ENCODE data around the gene CPNE1.

Gene CPNE1

GRCh38 chr20:35621560-35621946 lies 43.1 kb downstream of the CPNE1 start:
- in situ Hi-C loops (cut with MboI; ENCODE audit: low sequenced_read_pairs), result no loop called here

GRCh38 chr20:35620818-35621559 lies 43.7 kb downstream of the CPNE1 start:
- in situ Hi-C loops (cut with MboI; ENCODE audit: low sequenced_read_pairs), result no loop called here

- in situ Hi-C loops (cut with MboI; ENCODE audit: low sequenced_read_pairs), result no loop called here
Observed at GRCh38 chr20:35619196-35620095, 45.3 kb downstream of the CPNE1 start.

GRCh38 chr20:35618263-35619131 lies 46.2 kb downstream of the CPNE1 start:
- in situ Hi-C loops (cut with MboI; ENCODE audit: low sequenced_read_pairs), result no loop called here

DNA sequence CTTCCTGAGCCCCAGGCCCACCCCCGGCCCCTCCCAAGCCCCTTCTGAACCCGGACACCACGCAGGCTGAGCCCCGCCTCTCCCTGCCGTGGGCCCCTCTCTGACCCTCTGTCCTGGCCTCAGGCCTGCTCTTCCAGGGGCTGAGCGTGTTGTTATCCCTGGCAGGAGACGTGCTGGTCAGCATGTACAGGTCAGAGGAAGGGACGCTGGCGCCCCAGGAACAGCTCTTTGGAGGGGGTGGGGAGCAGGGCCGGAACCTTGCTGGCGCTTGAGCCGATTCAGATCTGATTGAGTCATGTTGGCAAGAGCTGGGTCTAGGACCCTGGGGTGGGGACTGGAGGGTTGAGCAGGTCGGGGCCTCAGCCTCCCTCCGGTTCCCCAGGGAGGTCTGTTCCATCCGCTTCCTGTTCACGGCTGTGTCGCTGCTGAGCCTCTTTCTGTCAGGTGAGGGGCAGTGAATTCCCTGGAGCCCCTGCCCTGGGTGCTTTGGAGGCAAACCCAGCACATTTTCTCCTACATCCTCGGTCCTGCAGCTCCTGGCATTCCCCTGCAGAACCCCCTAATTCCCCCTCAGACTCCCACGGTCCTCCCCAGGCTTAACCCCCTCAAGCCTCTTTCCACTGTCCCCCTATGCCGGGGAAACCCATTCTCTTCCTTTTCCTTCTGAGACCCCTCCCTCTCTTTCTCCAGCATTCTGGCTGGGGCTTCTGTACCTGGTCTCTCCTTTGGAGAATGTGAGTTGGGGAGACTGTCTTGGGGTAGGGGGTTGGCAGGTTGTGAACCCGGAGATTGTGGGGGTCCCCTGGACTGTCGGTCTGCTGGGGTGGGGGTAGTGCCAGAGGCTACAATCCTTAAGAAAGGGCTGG lies 47.1 kb downstream of the CPNE1 start:
- in situ Hi-C loops (cut with MboI; ENCODE audit: low sequenced_read_pairs), result no loop called here

DNA sequence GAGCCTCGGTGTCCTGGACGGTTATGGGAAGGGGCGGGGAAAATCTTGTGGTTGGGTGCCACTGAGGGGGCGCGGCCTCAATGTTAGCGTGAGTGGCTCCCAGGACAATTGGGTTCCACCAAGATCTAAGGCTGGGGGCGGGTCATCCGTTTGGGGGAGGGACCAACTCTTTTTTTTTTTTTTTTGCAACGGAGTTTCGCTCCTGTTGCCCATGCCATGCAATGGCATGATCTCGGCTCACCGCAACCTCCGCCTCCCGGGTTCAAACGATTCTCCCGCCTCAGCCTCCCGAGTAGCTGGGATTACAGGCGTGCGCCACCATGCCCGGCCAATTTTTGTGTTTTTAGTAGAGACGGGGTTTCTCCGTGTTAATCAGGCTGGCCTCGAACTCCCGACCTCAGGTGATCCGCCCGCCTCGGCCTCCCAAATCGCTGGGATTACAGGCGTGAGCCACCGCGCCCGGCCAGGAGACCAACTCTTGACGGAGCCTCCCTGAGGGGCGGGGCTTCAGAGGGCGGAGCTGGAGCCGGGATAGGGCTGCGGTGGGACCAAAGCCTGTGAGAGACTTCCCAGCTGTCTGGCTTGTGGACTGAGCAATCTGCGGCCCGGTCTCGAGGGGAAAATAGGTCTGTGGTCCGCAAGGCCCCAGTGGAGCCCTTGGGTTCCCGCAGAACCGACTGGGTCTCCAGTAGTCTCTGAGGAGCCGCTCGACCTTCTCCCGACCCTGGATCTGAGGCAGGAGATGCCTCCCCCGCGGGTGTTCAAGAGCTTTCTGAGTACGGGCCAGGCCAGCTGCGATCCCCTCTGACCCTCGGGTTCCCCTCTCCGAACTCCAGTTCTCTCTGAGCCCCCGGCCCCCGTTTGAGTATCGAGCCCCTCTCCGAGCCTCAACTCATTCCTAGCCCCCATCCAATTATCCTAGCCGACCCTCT lies 48.0 kb downstream of the CPNE1 start:
- in situ Hi-C loops (cut with MboI; ENCODE audit: low sequenced_read_pairs), result no loop called here

GRCh38 chr20:35615667-35616464 lies 48.8 kb downstream of the CPNE1 start, which contains the start of gene SPAG4:
SPAG4 (plus strand) TSS chr20:35615829; CDS start chr20:35616004, 175 bp downstream.
- in situ Hi-C loops (cut with MboI; ENCODE audit: low sequenced_read_pairs), result no loop called here

GRCh38 chr20:35611482-35611881 lies 53.2 kb downstream of the CPNE1 start:
- in situ Hi-C loops (cut with MboI; ENCODE audit: low sequenced_read_pairs), result no loop called here

DNA sequence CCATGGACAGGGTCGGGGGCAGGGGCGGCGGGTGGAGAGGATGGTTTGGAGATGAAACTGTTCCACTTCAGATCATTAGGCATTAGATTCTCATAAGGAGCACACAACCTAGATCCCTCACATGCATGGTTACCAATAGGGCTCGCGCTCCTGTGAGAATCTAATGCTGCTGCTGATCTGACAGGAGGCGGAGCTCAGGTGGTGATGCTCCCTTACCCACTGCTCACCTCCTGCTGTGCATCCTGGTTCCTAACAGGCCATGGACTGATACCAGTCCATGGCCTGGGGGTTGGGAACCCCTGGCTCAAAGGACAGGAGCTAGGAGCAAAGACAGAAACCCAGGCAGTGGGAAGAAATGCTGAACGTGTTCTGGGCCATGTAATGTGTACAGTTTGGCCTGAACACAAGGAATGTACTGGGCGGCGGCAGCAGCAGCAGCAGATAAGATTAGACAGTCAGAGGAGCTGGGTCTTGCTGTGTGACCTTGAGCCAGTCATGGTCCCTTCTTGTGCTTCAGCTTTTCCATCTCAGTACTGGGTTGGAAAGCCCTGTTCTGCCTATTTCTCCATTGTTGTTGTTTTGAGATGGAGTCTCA lies 53.8 kb downstream of the CPNE1 start:
- in situ Hi-C loops (cut with MboI; ENCODE audit: low sequenced_read_pairs), result no loop called here

- in situ Hi-C loops (cut with MboI; ENCODE audit: low sequenced_read_pairs), result no loop called here
Observed at GRCh38 chr20:35607003-35607735, 57.5 kb downstream of the CPNE1 start.

DNA sequence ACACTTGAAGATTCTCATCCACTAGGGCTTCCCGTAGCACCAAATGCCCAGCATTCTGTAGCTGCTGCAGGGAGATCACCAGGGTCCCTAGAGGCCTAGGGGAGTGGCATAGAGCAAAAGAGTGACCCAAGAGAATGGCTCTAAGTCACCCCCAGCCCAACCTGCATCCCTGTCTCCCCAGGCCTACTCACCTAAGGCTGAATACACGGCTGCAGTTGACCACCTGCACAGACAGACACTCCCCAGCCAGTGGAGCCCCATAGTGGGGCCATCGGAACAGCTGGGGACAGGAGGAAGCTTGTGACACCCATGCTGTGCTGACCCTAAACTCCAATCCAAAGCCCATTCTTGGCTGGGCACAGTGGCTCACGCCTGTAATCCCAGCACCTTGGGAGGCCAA lies 58.6 kb downstream of the CPNE1 start:
- in situ Hi-C loops (cut with MboI; ENCODE audit: low sequenced_read_pairs), result no loop called here

DNA sequence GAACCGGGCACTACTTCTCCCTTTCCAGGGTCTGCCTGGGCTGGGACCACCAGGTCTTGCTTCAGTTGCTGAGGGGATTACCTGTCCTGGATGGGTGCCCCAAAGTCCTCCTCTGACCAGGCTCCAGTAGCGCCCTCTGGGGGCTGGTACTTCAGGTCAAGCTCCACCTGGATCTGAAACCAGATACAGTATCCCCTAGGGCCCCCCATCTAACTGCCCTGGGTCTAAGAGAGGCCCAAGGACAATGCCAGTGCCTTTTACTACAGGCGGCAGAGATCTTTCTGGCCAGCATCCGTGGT lies 60.3 kb downstream of the CPNE1 start:
- in situ Hi-C loops (cut with MboI; ENCODE audit: low sequenced_read_pairs), result no loop called here

- in situ Hi-C loops (cut with MboI; ENCODE audit: low sequenced_read_pairs), result no loop called here
Observed at GRCh38 chr20:35603695-35604448, 60.8 kb downstream of the CPNE1 start.

- in situ Hi-C loops (cut with MboI; ENCODE audit: low sequenced_read_pairs), result no loop called here
Observed at GRCh38 chr20:35602851-35603495, 61.7 kb downstream of the CPNE1 start.

GRCh38 chr20:35601990-35602389 lies 62.7 kb downstream of the CPNE1 start:
- in situ Hi-C loops (cut with MboI; ENCODE audit: low sequenced_read_pairs), result no loop called here
